GM23338 (cell line): ENCODE measurements around the gene GPT2. TPM values are rescaled to one million over a fixed set of nuclear protein-coding genes. Genes with fewer than 3 reads are reported as not detected.

Source experiments
- EZH2phosphoT487 ChIP-seq: fragments of 200-600 bp; sonication (generic); IDR thresholded peaks from one replicate; pipeline ENCODE4 v1.8.1; 2018; ENCODE audit warnings: antibody characterized with exemption; ENCODE audit not compliant: unreplicated experiment
- JUNB ChIP-seq: IDR thresholded peaks from one replicate; pipeline ENCODE4 v1.6.1; 2016; ENCODE audit warnings: antibody characterized with exemption; ENCODE audit not compliant: unreplicated experiment
- STAT1 ChIP-seq: IDR thresholded peaks from one replicate; pipeline ENCODE4 v1.6.1; 2016; ENCODE audit warnings: antibody characterized with exemption; ENCODE audit not compliant: unreplicated experiment
- ZNF331 ChIP-seq: fragments of 250-450 bp; sonication (Bioruptor Pico); IDR thresholded peaks from 2 replicates; pipeline ENCODE4 v1.5.0; 2020; ENCODE audit warnings: low read depth, mild to moderate bottlenecking, moderate library complexity
- ZNF462 ChIP-seq: fragments of 250-450 bp; sonication (Bioruptor Pico); IDR thresholded peaks from 2 replicates; pipeline ENCODE4 v1.5.0; 2020; ENCODE audit warnings: mild to moderate bottlenecking, moderate library complexity
- polyA plus RNA-seq: library from polyadenylated mRNA; unstranded; fragments of >200 nt; fragmentation: Nextera tagmentation; extraction: Ambion mirVana; gene quantifications from 2 replicates; pipeline ENCODE4 v1.2.1, GENCODE V29; 2016
- total RNA-seq: library from RNA; depleted of rRNA; stranded (reverse); fragments of >200 nt; shearing (Covaris generic); gene quantifications from 2 replicates; pipeline ENCODE4 v1.2.3, GENCODE V29; 2014
- TF ChIP-seq, protein P1 (sequence below): IDR thresholded peaks from one replicate; pipeline ENCODE4 v1.6.1; 2018; ENCODE audit warnings: antibody characterized with exemption; ENCODE audit not compliant: unreplicated experiment

The GPT2 gene
- total and polyA plus RNA-seq, 2 experiments from 2014 or later: 48.5 to 81.0 TPM

DNA sequence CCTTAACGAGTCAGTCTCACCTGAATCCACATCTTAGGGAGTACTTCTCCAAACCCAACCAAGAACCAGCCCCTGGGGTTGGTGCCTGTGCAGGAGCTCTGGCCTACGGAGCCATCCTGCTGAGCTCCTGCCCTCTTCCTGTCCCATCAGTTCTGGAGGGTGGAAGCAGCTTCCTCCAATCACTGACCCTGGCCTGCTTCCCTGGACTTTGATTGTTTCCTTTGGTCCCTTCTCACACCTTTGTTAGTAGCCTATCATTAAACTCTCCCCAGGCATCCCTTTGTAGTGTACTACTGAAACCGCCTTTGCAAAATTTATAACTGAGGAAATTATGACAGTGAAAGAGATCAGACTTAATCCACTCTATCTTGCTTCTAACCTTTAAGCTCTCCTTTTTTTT, 32.0 kb upstream of the GPT2 start (continued):
- TF ChIP-seq ZNF462 (CRISPR knock-in tag): no peak
- TF ChIP-seq ZNF331 (CRISPR knock-in tag): no peak
- TF ChIP-seq STAT1: no peak
- no peak for TF ChIP-seq EZH2phosphoT487
- no peak for TF ChIP-seq JUNB
- TF ChIP-seq, protein P1, sequence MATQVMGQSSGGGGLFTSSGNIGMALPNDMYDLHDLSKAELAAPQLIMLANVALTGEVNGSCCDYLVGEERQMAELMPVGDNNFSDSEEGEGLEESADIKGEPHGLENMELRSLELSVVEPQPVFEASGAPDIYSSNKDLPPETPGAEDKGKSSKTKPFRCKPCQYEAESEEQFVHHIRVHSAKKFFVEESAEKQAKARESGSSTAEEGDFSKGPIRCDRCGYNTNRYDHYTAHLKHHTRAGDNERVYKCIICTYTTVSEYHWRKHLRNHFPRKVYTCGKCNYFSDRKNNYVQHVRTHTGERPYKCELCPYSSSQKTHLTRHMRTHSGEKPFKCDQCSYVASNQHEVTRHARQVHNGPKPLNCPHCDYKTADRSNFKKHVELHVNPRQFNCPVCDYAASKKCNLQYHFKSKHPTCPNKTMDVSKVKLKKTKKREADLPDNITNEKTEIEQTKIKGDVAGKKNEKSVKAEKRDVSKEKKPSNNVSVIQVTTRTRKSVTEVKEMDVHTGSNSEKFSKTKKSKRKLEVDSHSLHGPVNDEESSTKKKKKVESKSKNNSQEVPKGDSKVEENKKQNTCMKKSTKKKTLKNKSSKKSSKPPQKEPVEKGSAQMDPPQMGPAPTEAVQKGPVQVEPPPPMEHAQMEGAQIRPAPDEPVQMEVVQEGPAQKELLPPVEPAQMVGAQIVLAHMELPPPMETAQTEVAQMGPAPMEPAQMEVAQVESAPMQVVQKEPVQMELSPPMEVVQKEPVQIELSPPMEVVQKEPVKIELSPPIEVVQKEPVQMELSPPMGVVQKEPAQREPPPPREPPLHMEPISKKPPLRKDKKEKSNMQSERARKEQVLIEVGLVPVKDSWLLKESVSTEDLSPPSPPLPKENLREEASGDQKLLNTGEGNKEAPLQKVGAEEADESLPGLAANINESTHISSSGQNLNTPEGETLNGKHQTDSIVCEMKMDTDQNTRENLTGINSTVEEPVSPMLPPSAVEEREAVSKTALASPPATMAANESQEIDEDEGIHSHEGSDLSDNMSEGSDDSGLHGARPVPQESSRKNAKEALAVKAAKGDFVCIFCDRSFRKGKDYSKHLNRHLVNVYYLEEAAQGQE: no peak
